GM12878 (cell line): ENCODE results near the gene GPC6. TPM values are rescaled to one million over a fixed set of nuclear protein-coding genes. Genes with fewer than 3 reads are reported as not detected.

ENCODE experiments used
- ATAC-seq: fragments of 200-7000 bp; cut with Tn5 transposase; 3 replicates; pipeline ENCODE4 v1.9.1; 2020; ENCODE audit warnings: mild to moderate bottlenecking, moderate library complexity
- BruUV-seq: library from RNA; stranded (reverse); fragments of 400-500 nt; replicated peaks from 2 replicates; lab custom pipeline; 2021; lab: Mats Ljungman, UMichigan
- CTCF ChIA-PET: fragments of 300-600 bp; sonication (Branson Sonifier 250); formaldehyde crosslinking; extraction: SDS; loops from one replicate; lab custom pipeline; 2021; ENCODE audit warnings: inconsistent platforms; lab: Yijun Ruan, JAX
- POLR2A ChIA-PET: fragments of 350-600 bp; formaldehyde crosslinking; extraction: SDS; loops from one replicate; lab custom pipeline; 2021; ENCODE audit warnings: inconsistent platforms; lab: Charles Lee
- RAD21 ChIA-PET: fragments of 300-600 bp; sonication (Branson Sonifier 250); formaldehyde crosslinking; loops from one replicate; lab custom pipeline; 2023; ENCODE audit warnings: antibody characterized with exemption; ENCODE audit not compliant: unreplicated experiment; lab: Charles Lee
- SMC1A ChIA-PET: fragments of 300-600 bp; sonication (Branson Sonifier 250); formaldehyde crosslinking; loops from one replicate; lab custom pipeline; 2023; ENCODE audit not compliant: unreplicated experiment, uncharacterized antibody; lab: Charles Lee
- DNase-seq: peaks from one replicate; pipeline ENCODE4 v3.0.0-alpha.2; 2011; ENCODE audit warnings: low read depth, low spot score
- FAIRE-seq: peaks from 3 replicates; lab custom pipeline; 2011; peaks lifted over from hg19 to GRCh38; lab: Jason Lieb, UNC
- H2AFZ ChIP-seq: 2 replicates; pipeline ENCODE4 v1.6.0; 2011; ENCODE audit warnings: low read depth, low read length, control low read depth; ENCODE audit not compliant: control insufficient read depth
- H3K27ac ChIP-seq: 2 replicates; pipeline ENCODE4 v1.5.1; 2011; ENCODE audit warnings: control low read depth; ENCODE audit not compliant: control insufficient read depth, insufficient read depth
- H3K27me3 ChIP-seq, 2 experiments: replicated peaks in 1 of 2; 2 replicates each; pipeline versions ENCODE4 v1.6.0 to v1.6.1; 2011; ENCODE audit warnings: low read length in 1 of 2; ENCODE audit not compliant: control insufficient read depth in 2 of 2, insufficient read depth in 2 of 2
- H3K36me3 ChIP-seq, 2 experiments: 2 replicates each; pipeline ENCODE4 v1.5.1; 2011; ENCODE audit warnings: low read length in 1 of 2; ENCODE audit not compliant: control insufficient read depth in 2 of 2, insufficient read depth in 2 of 2
- H3K4me1 ChIP-seq: 2 replicates; pipeline ENCODE4 v1.6.1; 2011; ENCODE audit warnings: mild to moderate bottlenecking, low read length, moderate library complexity, mixed read lengths; ENCODE audit not compliant: control insufficient read depth, insufficient read depth
- H3K4me2 ChIP-seq: 2 replicates; pipeline ENCODE4 v1.6.0; 2011; ENCODE audit warnings: control low read depth; ENCODE audit not compliant: control insufficient read depth, insufficient read depth
- H3K4me3 ChIP-seq: fragments of 200-600 bp; sonication (generic); 2 replicates; pipeline ENCODE4 v1.5.1; 2016
- H3K79me2 ChIP-seq: 2 replicates; pipeline ENCODE4 v1.6.0; 2011; ENCODE audit warnings: low read length; ENCODE audit not compliant: control insufficient read depth, insufficient read depth
- H3K9ac ChIP-seq: 2 replicates; pipeline ENCODE4 v1.8.0; 2011; ENCODE audit warnings: low read length, control low read depth, mixed read lengths; ENCODE audit not compliant: control insufficient read depth, insufficient read depth
- H3K9me3 ChIP-seq: replicated peaks from 3 replicates; pipeline ENCODE4 v1.5.1; 2011; ENCODE audit warnings: mild to moderate bottlenecking, low read length; ENCODE audit not compliant: control insufficient read depth, insufficient read depth
- H4K20me1 ChIP-seq: 2 replicates; pipeline ENCODE4 v1.6.0; 2011; ENCODE audit not compliant: control insufficient read depth, insufficient read depth
- CHD1 ChIP-seq: IDR thresholded peaks from 2 replicates; pipeline ENCODE4 v1.6.1; 2012; ENCODE audit warnings: low read depth, low read length, improper control_type of control experiment
- CHD2 ChIP-seq: IDR thresholded peaks from 2 replicates; pipeline ENCODE4 v1.6.1; 2011; ENCODE audit warnings: low read depth, low read length, improper control_type of control experiment, borderline replicate concordance
- FOXM1 ChIP-seq: IDR thresholded peaks from 2 replicates; pipeline ENCODE4 v1.6.1; 2012; ENCODE audit warnings: low read depth, mild to moderate bottlenecking, inconsistent platforms, low read length, moderate library complexity
- HDAC2 ChIP-seq: fragments of 200-600 bp; sonication (generic); IDR thresholded peaks from 2 replicates; pipeline ENCODE4 v1.6.1; 2017
- KAT2A ChIP-seq: conservative IDR thresholded peaks from 2 replicates; pipeline ENCODE4 v1.6.1; 2011; ENCODE audit warnings: low read depth, low read length; ENCODE audit not compliant: control insufficient read depth
- MLLT1 ChIP-seq: fragments of 450-650 bp; IDR thresholded peaks from 2 replicates; pipeline ENCODE4 v1.6.1; 2016; ENCODE audit warnings: mild to moderate bottlenecking
- NKRF ChIP-seq: fragments of 450-650 bp; conservative IDR thresholded peaks from 2 replicates; pipeline ENCODE4 v1.6.1; 2017; ENCODE audit warnings: mild to moderate bottlenecking, moderate library complexity
- RAD21 ChIP-seq: IDR thresholded peaks from 2 replicates; pipeline ENCODE4 v1.6.1; 2011; ENCODE audit warnings: mild to moderate bottlenecking, low read depth, low read length, moderate library complexity; ENCODE audit not compliant: insufficient read depth
- RCOR1 ChIP-seq: conservative IDR thresholded peaks from 2 replicates; pipeline ENCODE4 v1.6.1; 2012; ENCODE audit warnings: low read depth, low read length, improper control_type of control experiment
- RFX5 ChIP-seq: IDR thresholded peaks from 2 replicates; pipeline ENCODE4 v1.6.1; 2011; ENCODE audit warnings: low read depth, low read length, improper control_type of control experiment
- SIN3A ChIP-seq: IDR thresholded peaks from 2 replicates; pipeline ENCODE4 v1.6.1; 2012; ENCODE audit warnings: low read depth, low read length, improper control_type of control experiment
- SIX5 ChIP-seq: IDR thresholded peaks from 2 replicates; pipeline ENCODE4 v1.6.1; 2011; ENCODE audit warnings: mild to moderate bottlenecking, low read depth, low read length, moderate library complexity; ENCODE audit not compliant: severe bottlenecking
- SRF ChIP-seq, 2 experiments: IDR thresholded peaks; 2 replicates each; pipeline ENCODE4 v1.6.1; 2011; ENCODE audit warnings: low read depth in 2 of 2, low read length in 2 of 2, mild to moderate bottlenecking in 1 of 2, moderate library complexity in 1 of 2
- ZBTB40 ChIP-seq: fragments of 450-650 bp; IDR thresholded peaks from 2 replicates; pipeline ENCODE4 v1.6.1; 2016; ENCODE audit warnings: mild to moderate bottlenecking, moderate library complexity, borderline replicate concordance
- WGBS: methylation state at CpG from one replicate; pipeline ENCODE4 v1.1.6; 2016; ENCODE audit warnings: low lambda C conversion rate; ENCODE audit not compliant: insufficient replicate concordance, insufficient coverage; ENCODE audit errors: missing lambda C conversion rate; 5-methylcytosine and 5-hydroxymethylcytosine counted together
- in situ Hi-C: fragments of 300-500 bp; cut with MboI; formaldehyde crosslinking; loops from 9 replicates; pipeline ENCODE4 v1.14.3; 2018; ENCODE audit warnings: mixed read lengths
- intact Hi-C: fragments of 100-400 bp; cut with micrococcal nuclease; formaldehyde crosslinking; loops from one replicate; pipeline ENCODE4 v1.14.2; 2022; ENCODE audit not compliant: unreplicated experiment
- polyA plus RNA-seq, 11 experiments: library from polyadenylated mRNA; depleted of rRNA in 4 of 11; unstranded in 6 of 11; stranded (reverse) in 5 of 11; fragments of >200 nt; fragmentation: Nextera tagmentation in 4 of 11; fragmentation: Illumina TruSeq in 1 of 11; extraction: Ambion mirVana in 4 of 11; extraction: Trizol in 1 of 11; gene quantifications; 1 replicate in 1 of 11; 2 replicates in 10 of 11; pipeline versions ENCODE4 v1.2.1 to v1.2.3, GENCODE V29; 2011 to 2016; ENCODE audit warnings: inconsistent platforms in 2 of 11, missing spikeins in 2 of 11, low read depth in 1 of 11
- total RNA-seq, 4 experiments: library from RNA; depleted of rRNA in 3 of 4; stranded (reverse); fragments of >200 nt in 3 of 4; fragmentation: Illumina TruSeq in 1 of 4; extraction: Trizol in 1 of 4; gene quantifications; 2 replicates each; pipeline versions ENCODE4 v1.2.1 to v1.2.3, GENCODE V29; 2013 to 2021

The GPC6 gene
- total and polyA plus RNA-seq, 10 of the 15 experiments (the other 5 are each of a cell fraction or from before 2014, with no cell fraction given), result 0.03 to 0.04 (median 0.03) TPM; not detected in 7

GRCh38 chr13:93183302-93183701, 43.3 kb upstream of the GPC6 start (continued):
- TF ChIP-seq MLLT1 (no peak), RFX5 (no peak), SIN3A (no peak), RAD21 (no peak), RCOR1 (no peak), NKRF (no peak), SRF (IDR thresholded peaks at IDR 0.05; ENCODE audit: low read depth in 2 of 2, low read length in 2 of 2) (no peak), SIX5 (no peak)
- TF ChIP-seq, all 136 proteins: peak for 0

GRCh38 chr13:93190006-93190405, 36.6 kb upstream of the GPC6 start:
- Histone ChIP-seq H4K20me1 (no peaks in the 10 kb centered on the region), H3K36me3 (no peaks in the 10 kb centered on the region), H3K4me1 (no peaks in the 10 kb centered on the region), H3K27ac (no peak overlapping the region), H3K4me2 (no peak overlapping the region), H3K27me3 (no peaks in the 10 kb centered on the region), H2AFZ (no peak overlapping the region), H3K9ac (no peak overlapping the region), H3K79me2 (no peaks in the 10 kb centered on the region), H3K9me3 (no peaks in the 10 kb centered on the region), H3K4me3 (no peak overlapping the region)
- FAIRE-seq, result no peak
- no TSS peak for BruUV-seq
- WGBS, result 25% methylated on average over 2 of the region's 2 CpGs
- ChIA-PET CTCF (interaction anchor here (0.6 kb wide), 1 partner anchor 1296 kb away, joined by 3 read pairs; no protein-coding TSS in a partner anchor), POLR2A (no interaction called here), RAD21 (no interaction called here), SMC1A (interaction anchor here (0.7 kb wide), 1 partner anchor 83 kb away, joined by 3 read pairs; no protein-coding TSS in a partner anchor)
- no peak for ATAC-seq
- intact Hi-C loops (no loop called here), in situ Hi-C loops (no loop called here)
- no peak for DNase-seq
- TF ChIP-seq CHD1 (no peak), ZBTB40 (no peak), KAT2A (no peak), HDAC2 (no peak), CHD2 (no peak), RAD21 (no peak), FOXM1 (no peak)
- TF ChIP-seq, all 136 proteins: peak for 0
